Right atrium auricular region (tissue), 2 donors: ENCODE results near the gene NDUFV3. TPM values are rescaled to one million over a fixed set of nuclear protein-coding genes. Genes with fewer than 3 reads are reported as not detected.
"Not testable (repeated sequence)": the region's sequence is repeated elsewhere in the genome, so short reads cannot be mapped to it uniquely, and the experiment has no call there.

ENCODE experiments used
- DNase-seq: peaks from one replicate; pipeline ENCODE4 v3.0.0-alpha.2; 2019; ENCODE audit warnings: low spot score
- H3K27ac ChIP-seq, 2 donors: fragments of 200-600 bp; sonication (generic); 1 replicate in 1 of 2; 2 replicates in 1 of 2; pipeline ENCODE4 v1.5.1; 2016 to 2019
- H3K27me3 ChIP-seq, 2 donors: fragments of 200-600 bp; sonication (generic); one replicate each; pipeline versions ENCODE4 v1.5.1 to v1.6.0; 2017 to 2019
- H3K36me3 ChIP-seq: fragments of 200-600 bp; sonication (generic); one replicate; pipeline ENCODE4 v1.5.1; 2016
- H3K4me1 ChIP-seq, 2 donors: fragments of 200-600 bp; sonication (generic); one replicate each; pipeline versions ENCODE4 v1.5.1 to v1.6.0; 2017 to 2019
- H3K4me3 ChIP-seq, 2 donors: fragments of 200-600 bp; sonication (generic); 1 replicate in 1 of 2; 2 replicates in 1 of 2; pipeline ENCODE4 v1.5.1; 2017 to 2019; ENCODE audit warnings: mild to moderate bottlenecking in 1 of 2, moderate library complexity in 1 of 2
- H3K9me3 ChIP-seq, 2 donors: fragments of 200-600 bp; sonication (generic); one replicate each; pipeline ENCODE4 v1.5.1; 2019
- CTCF ChIP-seq, 2 donors: fragments of 200-600 bp; sonication (generic); IDR thresholded peaks; one replicate each; pipeline ENCODE4 v1.5.1; 2019; ENCODE audit warnings: antibody characterized with exemption in 2 of 2
- total RNA-seq, 2 donors: library from RNA; depleted of rRNA; stranded (reverse); fragments of >200 nt; gene quantifications; one replicate each; pipeline ENCODE4 v1.1.0, GENCODE V29; 2016

The NDUFV3 gene
- total RNA-seq, 2 donors from 2014 or later: 28.8 to 37.4 TPM

- not testable (repeated sequence) for H3K27me3 ChIP-seq, DNase-seq, H3K9me3 ChIP-seq, H3K36me3 ChIP-seq, H3K27ac ChIP-seq, H3K4me3 ChIP-seq
- H3K4me1 ChIP-seq: peaks cover 0 to 10% of the 10 kb centered on the region in 2 donors
These were observed 44.2 kb downstream of the NDUFV3 start for GRCh38 chr21:42937034-42937940.

GRCh38 chr21:42937960-42938605 lies 45.0 kb downstream of the NDUFV3 start:
- TF ChIP-seq CTCF (IDR thresholded peaks at IDR 0.05): no peak
- no peak overlapping the region for H3K4me3 ChIP-seq
- no peaks in the 10 kb centered on the region for H3K9me3 ChIP-seq
- H3K27me3 ChIP-seq: no peaks in the 10 kb centered on the region
- no peak for DNase-seq
- H3K27ac ChIP-seq: no peak overlapping the region
- H3K4me1 ChIP-seq: peaks cover 0 to 10% of the 10 kb centered on the region in 2 donors
- H3K36me3 ChIP-seq: no peaks in the 10 kb centered on the region

GRCh38 chr21:42938606-42938995 lies 45.5 kb downstream of the NDUFV3 start:
- H3K27ac ChIP-seq, H3K4me3 ChIP-seq, H3K36me3 ChIP-seq, H3K27me3 ChIP-seq, DNase-seq, H3K9me3 ChIP-seq: not testable (repeated sequence)
- peaks cover 0 to 10% of the 10 kb centered on the region in 2 donors for H3K4me1 ChIP-seq

DNA sequence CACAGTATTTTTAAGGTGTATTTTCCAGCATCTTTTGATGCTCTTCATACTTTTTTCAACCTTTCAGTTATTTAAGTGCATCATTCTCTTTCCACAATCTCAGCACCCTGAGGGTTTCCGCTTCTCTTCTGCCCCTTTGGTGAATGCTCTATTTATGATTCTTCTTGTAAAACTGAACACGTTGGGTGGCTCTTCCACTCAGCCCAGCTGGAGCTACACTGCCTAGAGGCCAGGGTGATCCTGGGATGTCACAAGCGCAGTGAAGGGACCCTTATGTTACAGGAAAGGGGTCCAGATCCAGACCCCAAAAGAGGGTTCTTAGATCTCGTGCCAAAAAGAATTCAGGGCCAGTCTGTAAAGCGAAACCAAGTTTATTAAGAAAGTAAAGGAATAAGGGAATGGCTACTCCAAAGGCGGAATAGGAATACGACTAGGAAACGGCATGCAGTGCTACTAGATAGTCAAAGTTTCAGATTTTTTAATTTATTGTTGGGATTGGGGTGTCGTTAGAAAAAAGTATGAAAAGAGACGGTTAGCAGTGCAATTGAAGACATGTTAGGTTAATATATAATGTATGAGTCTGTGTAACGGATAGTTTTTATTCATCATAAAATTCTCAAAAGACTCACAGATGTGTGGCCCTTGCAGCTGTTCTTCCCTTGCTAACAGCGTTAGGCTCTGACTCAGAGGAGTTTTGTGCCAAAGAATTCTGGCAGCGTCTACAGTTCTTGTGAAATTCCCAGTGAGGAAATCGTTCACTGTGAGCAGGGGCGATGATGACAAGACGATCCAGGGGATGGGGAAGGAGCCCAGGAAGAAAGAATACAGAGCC lies 46.7 kb downstream of the NDUFV3 start:
- H3K36me3 ChIP-seq: no peaks in the 10 kb centered on the region
- H3K4me3 ChIP-seq: peak overlapping the region in 1 of 2 donors; percentile 13
- H3K27me3 ChIP-seq: no peaks in the 10 kb centered on the region
- no peak for TF ChIP-seq CTCF (IDR thresholded peaks at IDR 0.05)
- peak; percentile 93 for DNase-seq
- H3K4me1 ChIP-seq: peaks cover 0 to 10% of the 10 kb centered on the region in 2 donors
- H3K27ac ChIP-seq: peak overlapping the region; percentile 65 to 72
- no peaks in the 10 kb centered on the region for H3K9me3 ChIP-seq

DNA sequence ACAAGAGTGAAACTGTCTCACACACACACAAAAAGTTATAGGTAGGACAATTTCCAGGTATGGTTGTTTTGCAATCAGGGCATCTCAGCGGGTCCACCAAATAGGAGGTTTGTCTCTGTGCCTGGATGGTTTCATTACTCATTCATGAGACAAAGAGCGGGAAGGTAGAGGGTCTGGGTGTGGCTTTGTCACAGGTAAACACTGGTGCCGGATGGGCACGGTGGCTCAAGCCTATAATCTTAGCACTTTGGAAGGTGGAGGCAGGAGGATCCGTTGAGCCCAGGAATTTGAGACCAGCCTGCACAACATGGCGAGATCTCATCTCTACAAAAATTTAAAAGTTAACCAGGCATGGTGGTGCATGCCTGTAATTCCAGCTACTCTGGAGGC lies 48.6 kb downstream of the NDUFV3 start:
- H3K36me3 ChIP-seq: no peaks in the 10 kb centered on the region
- H3K4me1 ChIP-seq: peaks cover 0 to 10% of the 10 kb centered on the region in 2 donors
- H3K9me3 ChIP-seq: no peaks in the 10 kb centered on the region
- H3K27ac ChIP-seq: no peak overlapping the region
- H3K4me3 ChIP-seq: no peak overlapping the region
- no peak for TF ChIP-seq CTCF (IDR thresholded peaks at IDR 0.05)
- H3K27me3 ChIP-seq: no peaks in the 10 kb centered on the region
- DNase-seq: no peak

- Histone ChIP-seq H3K36me3 (no peaks in the 10 kb centered on the region), H3K27ac (no peak overlapping the region), H3K4me1 (peaks cover 0 to 10% of the 10 kb centered on the region in 2 donors), H3K4me3 (no peak overlapping the region), H3K27me3 (no peaks in the 10 kb centered on the region), H3K9me3 (no peaks in the 10 kb centered on the region)
- DNase-seq: no peak
- no peak for TF ChIP-seq CTCF (IDR thresholded peaks at IDR 0.05)
These were observed 49.1 kb downstream of the NDUFV3 start for GRCh38 chr21:42942244-42942643.

DNA sequence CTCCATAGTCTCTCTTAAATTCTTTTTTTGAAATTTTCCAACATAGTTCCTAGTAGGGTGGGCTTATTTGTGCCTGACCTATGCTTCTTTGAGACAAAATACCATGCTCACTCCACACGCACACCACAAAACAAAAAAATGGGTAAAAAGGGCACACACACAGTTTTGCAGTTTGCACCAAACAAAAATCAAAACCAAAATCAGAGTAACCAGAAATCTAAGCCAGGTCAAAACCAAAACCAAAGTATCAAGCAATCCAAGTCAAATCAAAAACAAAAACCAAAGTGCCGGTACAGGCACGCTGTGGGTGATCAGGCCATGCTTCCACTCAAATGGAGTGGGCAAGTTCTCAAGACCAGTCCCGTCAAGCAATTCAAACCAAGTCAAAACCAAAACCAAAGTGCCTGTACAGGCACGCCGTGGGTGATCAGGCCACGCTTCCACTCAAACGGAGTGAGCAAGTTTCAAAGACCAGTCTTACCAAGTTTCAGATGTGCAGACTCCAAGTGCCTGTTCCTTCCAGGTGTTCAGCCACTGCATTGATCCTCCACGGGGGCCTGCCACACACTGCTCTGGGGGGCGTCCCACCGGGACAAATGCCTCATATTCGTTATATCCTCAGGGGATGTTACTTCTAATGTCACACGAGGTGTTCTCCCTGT lies 56.1 kb downstream of the NDUFV3 start:
- H3K36me3 ChIP-seq, DNase-seq, H3K27ac ChIP-seq, H3K27me3 ChIP-seq, H3K9me3 ChIP-seq, H3K4me1 ChIP-seq, H3K4me3 ChIP-seq: not testable (repeated sequence)

DNA sequence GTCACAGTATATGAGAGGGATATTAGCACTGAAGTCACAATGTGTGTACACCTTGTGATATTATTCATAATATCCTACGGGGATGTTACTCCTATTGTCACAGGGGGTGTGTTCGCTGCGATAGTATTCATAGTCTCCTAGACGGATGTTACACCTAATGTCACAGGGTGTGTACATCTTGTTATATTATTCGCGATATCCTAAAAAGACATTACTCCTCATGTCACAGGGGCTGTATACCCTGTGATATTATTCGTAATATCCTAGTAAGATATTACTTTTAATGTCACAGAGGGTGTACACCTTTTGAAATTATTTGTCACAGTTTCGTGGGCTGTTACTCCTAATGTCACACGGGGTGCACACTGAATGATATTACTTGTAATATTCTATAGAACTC lies 58.1 kb downstream of the NDUFV3 start:
- not testable (repeated sequence) for H3K4me1 ChIP-seq, H3K27me3 ChIP-seq, H3K27ac ChIP-seq, H3K36me3 ChIP-seq, H3K4me3 ChIP-seq, H3K9me3 ChIP-seq, DNase-seq
